Gastrocnemius medialis (tissue), 4 donors: ENCODE results near the gene SYT1. TPM values are rescaled to one million over a fixed set of nuclear protein-coding genes. Genes with fewer than 3 reads are reported as not detected.

Experiments
- ATAC-seq, 2 donors: fragments of 150-250 bp; one replicate each; pipeline ENCODE4 v1.9.1; 2016
- DNase-seq, 2 donors: peaks; one replicate each; pipeline ENCODE4 v3.0.0-alpha.2; 2019
- H3K27ac ChIP-seq, 4 donors: fragments of 200-600 bp; sonication (generic); 1 replicate in 1 of 4; 2 replicates in 3 of 4; pipeline ENCODE4 v1.5.1; 2016 to 2018; ENCODE audit warnings: mild to moderate bottlenecking in 2 of 4, moderate library complexity in 1 of 4
- H3K27me3 ChIP-seq, 3 donors: fragments of 200-600 bp; sonication (generic) in 2 of 3; 1 replicate in 1 of 3; 2 replicates in 2 of 3; pipeline versions ENCODE4 v1.5.1 to v1.6.0; 2016 to 2019; ENCODE audit warnings: mild to moderate bottlenecking in 1 of 3, moderate library complexity in 1 of 3
- H3K36me3 ChIP-seq, 2 donors: fragments of 200-600 bp; sonication (generic) in 1 of 2; one replicate each; pipeline ENCODE4 v1.5.1; 2017 to 2018
- H3K4me1 ChIP-seq, 2 donors: fragments of 200-600 bp; sonication (generic) in 1 of 2; one replicate each; pipeline ENCODE4 v1.5.1; 2016 to 2017; ENCODE audit warnings: mild to moderate bottlenecking in 2 of 2
- H3K4me3 ChIP-seq, 4 donors: fragments of 200-600 bp; sonication (generic) in 3 of 4; 1 replicate in 1 of 4; 2 replicates in 3 of 4; pipeline ENCODE4 v1.5.1; 2016 to 2019; ENCODE audit warnings: mild to moderate bottlenecking in 2 of 4
- H3K9me3 ChIP-seq, 3 donors: fragments of 200-600 bp; sonication (generic) in 2 of 3; 1 replicate in 1 of 3; 2 replicates in 2 of 3; pipeline ENCODE4 v1.5.1; 2016 to 2019
- CTCF ChIP-seq, 5 experiments: fragments of 450-650 bp in 3 of 5; fragments of 200-600 bp in 2 of 5; sonication (generic) in 2 of 5; IDR thresholded peaks in 4 of 5; conservative IDR thresholded peaks in 1 of 5; 1 replicate in 4 of 5; 2 replicates in 1 of 5; pipeline ENCODE4 v1.5.1; 2016 to 2019; ENCODE audit warnings: antibody characterized with exemption in 5 of 5, mild to moderate bottlenecking in 3 of 5, moderate library complexity in 3 of 5
- POLR2A ChIP-seq, 2 donors: fragments of 450-650 bp; IDR thresholded peaks; one replicate each; pipeline ENCODE4 v1.6.1; 2017; ENCODE audit warnings: antibody characterized with exemption in 2 of 2, mild to moderate bottlenecking in 2 of 2, moderate library complexity in 2 of 2
- in situ Hi-C, 4 donors: fragments of 200-750 bp; cut with MboI; loops; one replicate each; pipeline versions ENCODE4 v1.15.0 to v1.8.0; 2017; ENCODE audit warnings: low sequenced_read_pairs in 4 of 4
- intact Hi-C: fragments of 100-400 bp; cut with DNase I; formaldehyde crosslinking; loops from one replicate; pipeline ENCODE4 v1.15.1; 2023; ENCODE audit warnings: low total_unique reads
- total RNA-seq, 4 donors: library from RNA; depleted of rRNA; stranded (reverse); fragments of >200 nt; gene quantifications; one replicate each; pipeline versions ENCODE4 v1.1.0 to v1.2.3, GENCODE V29; 2016

SYT1 gene
- total RNA-seq, 4 donors from 2014 or later = 0.13 to 0.88 TPM; not detected in 2

GRCh38 chr12:79435742-79436141 lies 571.2 kb downstream of the SYT1 start:
- no peaks in the 10 kb centered on the region for H3K27me3 ChIP-seq
- H3K9me3 ChIP-seq = no peaks in the 10 kb centered on the region
- H3K4me3 ChIP-seq = no peak overlapping the region
- no peaks in the 10 kb centered on the region for H3K4me1 ChIP-seq
- in situ Hi-C loops = no loop called here
- intact Hi-C loops = no loop called here
- H3K36me3 ChIP-seq = no peaks in the 10 kb centered on the region
- no peak overlapping the region for H3K27ac ChIP-seq
- ATAC-seq = no peak
- TF ChIP-seq POLR2A (IDR thresholded peaks at IDR 0.05) (no peak), CTCF (IDR thresholded peaks at IDR 0.05 in 4 of 5, conservative IDR thresholded peaks at IDR 0.05 in 1 of 5) (no peak)
- DNase-seq = no peak

GRCh38 chr12:79438480-79439174 lies 574.1 kb downstream of the SYT1 start:
- intact Hi-C loops = no loop called here
- no peak for ATAC-seq
- no peaks in the 10 kb centered on the region for H3K27me3 ChIP-seq
- no peak overlapping the region for H3K27ac ChIP-seq
- H3K36me3 ChIP-seq = no peaks in the 10 kb centered on the region
- H3K9me3 ChIP-seq = no peaks in the 10 kb centered on the region
- no peak overlapping the region for H3K4me3 ChIP-seq
- TF ChIP-seq POLR2A (IDR thresholded peaks at IDR 0.05) (no peak), CTCF (IDR thresholded peaks at IDR 0.05 in 4 of 5, conservative IDR thresholded peaks at IDR 0.05 in 1 of 5) (no peak)
- DNase-seq = no peak
- no peaks in the 10 kb centered on the region for H3K4me1 ChIP-seq
- in situ Hi-C loops = no loop called here

- in situ Hi-C loops (no loop called here), intact Hi-C loops (no loop called here)
- no peaks in the 10 kb centered on the region for H3K27me3 ChIP-seq
- no peak overlapping the region for H3K27ac ChIP-seq
- ATAC-seq = no peak
- H3K9me3 ChIP-seq = no peaks in the 10 kb centered on the region
- no peak for DNase-seq
- no peaks in the 10 kb centered on the region for H3K4me1 ChIP-seq
- TF ChIP-seq POLR2A (IDR thresholded peaks at IDR 0.05) = no peak
- no peak for TF ChIP-seq CTCF (IDR thresholded peaks at IDR 0.05 in 4 of 5, conservative IDR thresholded peaks at IDR 0.05 in 1 of 5)
- H3K4me3 ChIP-seq = no peak overlapping the region
- no peaks in the 10 kb centered on the region for H3K36me3 ChIP-seq
Measured at GRCh38 chr12:79439175-79439825, 574.7 kb downstream of the SYT1 start.

GRCh38 chr12:79441534-79441933 lies 577.0 kb downstream of the SYT1 start:
- TF ChIP-seq CTCF (IDR thresholded peaks at IDR 0.05 in 4 of 5, conservative IDR thresholded peaks at IDR 0.05 in 1 of 5) = no peak
- TF ChIP-seq POLR2A (IDR thresholded peaks at IDR 0.05) = no peak
- ATAC-seq (no peak), DNase-seq (no peak)
- Histone ChIP-seq H3K4me1 (no peaks in the 10 kb centered on the region), H3K9me3 (no peaks in the 10 kb centered on the region), H3K4me3 (no peak overlapping the region), H3K27ac (no peak overlapping the region), H3K36me3 (no peaks in the 10 kb centered on the region), H3K27me3 (no peaks in the 10 kb centered on the region)
- intact Hi-C loops = no loop called here
- in situ Hi-C loops = no loop called here
